NCI-H146 treated with DMSO at 0.1 percent for 48 hours (cell line): ENCODE measurements around the gene UQCC5.
"Not testable (repeated sequence)": the region's sequence is repeated elsewhere in the genome, so short reads cannot be mapped to it uniquely, and the experiment has no call there.

Experiments
- DNase-seq: peaks from one replicate; lab custom pipeline; 2025; ENCODE audit not compliant: unreplicated experiment; lab: John Stamatoyannopoulos, UW

Gene UQCC5

GRCh38 chr3:52521881-52522650 is 14.3 kb upstream of the UQCC5 start:
- no peak for DNase-seq

- no peak for DNase-seq
These were observed 13.7 kb upstream of the UQCC5 start for GRCh38 chr3:52522651-52523251.

GRCh38 chr3:52523386-52524257 is 12.8 kb upstream of the UQCC5 start:
- no peak for DNase-seq

- DNase-seq, result no peak
These were observed 12.1 kb upstream of the UQCC5 start for GRCh38 chr3:52524258-52524751.

- DNase-seq, result no peak
These were observed 11.4 kb upstream of the UQCC5 start for GRCh38 chr3:52524752-52525679.

GRCh38 chr3:52525680-52526561 is 10.5 kb upstream of the UQCC5 start:
- DNase-seq, result no peak

- not testable (repeated sequence) for DNase-seq
These were observed 9.8 kb upstream of the UQCC5 start for GRCh38 chr3:52526671-52527038.

- DNase-seq, result no peak
These were observed 9.2 kb upstream of the UQCC5 start for GRCh38 chr3:52527039-52527731.

- no peak for DNase-seq
These were observed 8.4 kb upstream of the UQCC5 start for GRCh38 chr3:52527732-52528585.

GRCh38 chr3:52528586-52529375 is 7.6 kb upstream of the UQCC5 start:
- no peak for DNase-seq

- no peak for DNase-seq
These were observed 6.8 kb upstream of the UQCC5 start for GRCh38 chr3:52529376-52530333.

- DNase-seq, result no peak
These were observed 5.2 kb upstream of the UQCC5 start for GRCh38 chr3:52530918-52531826.

- DNase-seq, result no peak
These were observed 4.4 kb upstream of the UQCC5 start for GRCh38 chr3:52531860-52532516.

GRCh38 chr3:52532517-52532837 is 3.9 kb upstream of the UQCC5 start:
- no peak for DNase-seq
